ENCODE results near the gene LRP1-AS. TPM values are rescaled to one million over a fixed set of nuclear protein-coding genes. Genes with fewer than 3 reads are reported as not detected.

Gene LRP1-AS
- total RNA-seq, 1 experiment from 2014 or later, result not detected

GRCh38 chr12:57168058-57168457, 20.6 kb upstream of the LRP1-AS start:
- DNase-seq (ENCODE audit: low read depth, low spot score), result no peak
- no peak overlapping the region for H2AFZ ChIP-seq (ENCODE audit: low read depth, low read length, poor library complexity, severe bottlenecking)
- ChIA-PET POLR2A (no interaction called here), RAD21 (ENCODE audit: low non-redundant PET in 1 of 2, low total read pairs in 2 of 2, uncharacterized antibody in 2 of 2, unreplicated experiment in 2 of 2) (no interaction called here), CTCF (no interaction called here)
- TF ChIP-seq YY1 (IDR thresholded peaks at IDR 0.05; ENCODE audit: extremely low read depth, insufficient replicate concordance, low read depth, low read length) (no peak), SP1 (IDR thresholded peaks at IDR 0.05; ENCODE audit: low read depth) (no peak), ZBTB33 (IDR thresholded peaks at IDR 0.05; ENCODE audit: extremely low read depth, insufficient replicate concordance, low read length) (no peak), EGR1 (IDR thresholded peaks at IDR 0.05; ENCODE audit: low read depth) (no peak), ATF3 (IDR thresholded peaks at IDR 0.05) (no peak), EZH2phosphoT487 (IDR thresholded peaks at IDR 0.05; ENCODE audit: borderline replicate concordance) (no peak)
- H3K27me3 ChIP-seq (ENCODE audit: insufficient read depth, low read length), result no peaks in the 10 kb centered on the region
- H4K20me1 ChIP-seq (ENCODE audit: insufficient read depth), result no peaks in the 10 kb centered on the region
- no peak overlapping the region for H3K27ac ChIP-seq (ENCODE audit: low read depth, low read length)
- intact Hi-C loops (cut with micrococcal nuclease), result no loop called here
- no peak for ATAC-seq
- H3K4me1 ChIP-seq (ENCODE audit: control insufficient read depth in 1 of 2, insufficient read depth in 2 of 2, low read length in 2 of 2), result peaks cover 14 to 31% of the 10 kb centered on the region in 2 experiments
- H3K36me3 ChIP-seq (ENCODE audit: control insufficient read depth in 1 of 2, insufficient read depth in 2 of 2, low read length in 2 of 2), result no peaks in the 10 kb centered on the region
- H3K4me3 ChIP-seq (replicated peaks in 1 of 2; ENCODE audit: low read depth in 1 of 2, low read length in 2 of 2), result no peak overlapping the region
- BruUV-seq (replicated peaks), result no TSS peak
- no peak overlapping the region for H3K4me2 ChIP-seq (ENCODE audit: low read length)
- no peaks in the 10 kb centered on the region for H3K79me2 ChIP-seq (ENCODE audit: insufficient read depth, low read length)
- H3K9me2 ChIP-seq (ENCODE audit: insufficient read depth), result no peaks in the 10 kb centered on the region
- no peak overlapping the region for H3K9ac ChIP-seq (ENCODE audit: low read length)
- no peaks in the 10 kb centered on the region for H3K9me3 ChIP-seq (ENCODE audit: control insufficient read depth in 1 of 2, insufficient read depth in 1 of 2, low read depth in 1 of 2, low read length in 2 of 2)

GRCh38 chr12:57166971-57167371, 19.6 kb upstream of the LRP1-AS start:
- Histone ChIP-seq H3K4me1 (ENCODE audit: control insufficient read depth in 1 of 2, insufficient read depth in 2 of 2, low read length in 2 of 2) (peaks cover 14 to 31% of the 10 kb centered on the region in 2 experiments), H3K27me3 (ENCODE audit: insufficient read depth, low read length) (no peaks in the 10 kb centered on the region), H3K79me2 (ENCODE audit: insufficient read depth, low read length) (no peaks in the 10 kb centered on the region), H3K36me3 (ENCODE audit: control insufficient read depth in 1 of 2, insufficient read depth in 2 of 2, low read length in 2 of 2) (no peaks in the 10 kb centered on the region), H3K9me3 (ENCODE audit: control insufficient read depth in 1 of 2, insufficient read depth in 1 of 2, low read depth in 1 of 2, low read length in 2 of 2) (no peaks in the 10 kb centered on the region), H3K9me2 (ENCODE audit: insufficient read depth) (no peaks in the 10 kb centered on the region), H3K27ac (ENCODE audit: low read depth, low read length) (no peak overlapping the region), H3K4me3 (replicated peaks in 1 of 2; ENCODE audit: low read depth in 1 of 2, low read length in 2 of 2) (no peak overlapping the region), H4K20me1 (ENCODE audit: insufficient read depth) (no peaks in the 10 kb centered on the region), H3K9ac (ENCODE audit: low read length) (no peak overlapping the region), H3K4me2 (ENCODE audit: low read length) (peak overlapping the region; percentile 56), H2AFZ (ENCODE audit: low read depth, low read length, poor library complexity, severe bottlenecking) (no peak overlapping the region)
- BruUV-seq (replicated peaks), result no TSS peak
- TF ChIP-seq REST (IDR thresholded peaks at IDR 0.05; ENCODE audit: low read depth) (no peak), EGR1 (IDR thresholded peaks at IDR 0.05; ENCODE audit: low read depth) (no peak), SRF (IDR thresholded peaks at IDR 0.05; ENCODE audit: low read depth) (no peak), TCF7L2 (IDR thresholded peaks at IDR 0.05; ENCODE audit: borderline replicate concordance, extremely low read depth, insufficient read depth, insufficient read length) (no peak), SIN3A (IDR thresholded peaks at IDR 0.05; ENCODE audit: low read depth) (no peak), YY1 (IDR thresholded peaks at IDR 0.05; ENCODE audit: extremely low read depth, insufficient replicate concordance, low read depth, low read length) (no peak), FOSL1 (IDR thresholded peaks at IDR 0.05; ENCODE audit: low read depth) (no peak), CEBPB (IDR thresholded peaks at IDR 0.05; ENCODE audit: low read depth) (no peak), POLR2AphosphoS5 (IDR thresholded peaks at IDR 0.05; ENCODE audit: low read depth, low read length) (no peak)
- peak; percentile 35; the same call in 1 of the 2 replicates for ATAC-seq
- ChIA-PET CTCF (interaction anchor here (2.2 kb wide), 1 partner anchor 8 kb away, joined by 10 read pairs; no protein-coding TSS in a partner anchor), POLR2A (no interaction called here), RAD21 (ENCODE audit: low non-redundant PET in 1 of 2, low total read pairs in 2 of 2, uncharacterized antibody in 2 of 2, unreplicated experiment in 2 of 2) (no interaction called here)
- DNase-seq (ENCODE audit: low read depth, low spot score), result no peak
- intact Hi-C loops (cut with micrococcal nuclease), result no loop called here

Data from HCT116 (cell line).